ENCODE results near the gene TEX13D.

The TEX13D gene

DNA sequence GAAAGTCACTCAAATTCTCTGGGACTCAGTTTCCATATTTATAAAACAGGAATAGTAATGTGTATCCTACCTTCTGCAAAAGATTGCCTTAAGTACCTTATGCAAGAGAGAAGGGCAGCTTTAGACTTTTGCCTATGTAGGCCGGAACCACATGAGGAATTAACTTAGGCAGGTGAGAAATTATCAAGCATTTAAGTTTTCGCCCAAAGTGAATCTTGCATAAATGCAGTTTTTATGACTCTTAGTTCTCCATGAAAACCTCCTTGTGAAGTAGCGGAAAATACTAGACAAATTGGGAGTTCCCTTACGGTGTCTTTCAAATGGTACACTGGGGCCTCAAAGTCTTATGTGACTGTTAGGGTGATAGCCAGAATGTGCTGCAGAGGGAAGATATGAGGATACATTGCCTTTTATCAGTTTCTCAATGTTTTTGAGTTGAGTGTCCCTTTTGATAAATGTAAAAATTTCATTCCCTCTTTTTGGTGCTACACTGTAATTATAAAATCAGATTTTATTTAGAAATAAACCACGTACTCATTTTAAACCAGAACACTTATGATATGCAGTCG, 16.5 kb downstream of the TEX13D start:
- DNase-seq (ENCODE audit: low read depth) = no peak

GRCh38 chrX:124354648-124355047, 22.2 kb downstream of the TEX13D start:
- no peak for DNase-seq (ENCODE audit: low read depth)

DNA sequence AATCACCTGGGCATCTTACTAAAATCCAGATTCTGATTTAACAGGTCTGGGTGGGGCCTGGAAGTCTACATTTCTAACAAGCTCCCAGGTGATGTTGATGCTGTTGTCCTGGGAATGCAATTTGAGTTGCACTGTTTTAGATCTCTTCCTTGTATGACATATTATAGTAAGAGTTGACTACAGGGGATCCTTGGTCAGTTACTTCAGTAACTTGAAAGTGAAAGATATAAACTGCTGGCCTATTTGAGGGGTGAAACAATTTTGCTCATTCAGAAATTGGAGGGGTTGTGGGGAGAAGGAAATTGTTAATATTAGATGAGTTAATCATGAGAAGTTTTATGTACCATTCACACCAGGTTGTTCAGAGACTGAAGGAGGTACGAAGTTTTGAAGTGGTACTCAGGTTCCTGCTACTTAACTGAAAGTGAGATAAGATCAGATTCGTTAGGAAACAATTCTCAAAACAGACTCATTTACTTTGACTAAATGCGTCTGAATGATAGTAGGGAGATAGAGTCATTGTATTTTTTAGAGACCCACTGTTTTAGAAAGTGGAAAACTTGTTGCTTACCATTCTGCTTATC, 26.4 kb downstream of the TEX13D start:
- no peak for DNase-seq (ENCODE audit: low read depth)

DNA sequence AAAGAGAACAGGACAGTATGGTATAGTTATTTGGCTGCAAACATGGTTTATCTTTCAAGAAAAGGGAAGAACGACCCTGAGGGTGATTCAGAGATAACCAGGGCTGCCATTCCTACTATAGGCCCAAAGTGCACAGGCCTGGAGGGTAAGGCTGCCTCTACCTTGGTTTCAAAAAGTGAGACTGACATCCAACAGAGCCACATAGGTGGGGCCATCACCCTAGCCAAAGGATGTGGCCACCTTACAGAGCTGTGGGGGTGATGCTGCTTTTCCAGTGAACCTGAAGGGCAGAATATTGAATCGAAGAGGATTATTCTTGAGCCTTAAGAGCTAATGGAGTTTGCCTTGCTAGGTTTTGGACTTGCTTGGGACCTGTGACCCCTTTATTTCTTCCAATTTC, 29.6 kb downstream of the TEX13D start:
- DNase-seq (ENCODE audit: low read depth) = no peak

GRCh38 chrX:124362761-124363160, 30.3 kb downstream of the TEX13D start:
- no peak for DNase-seq (ENCODE audit: low read depth)

DNA sequence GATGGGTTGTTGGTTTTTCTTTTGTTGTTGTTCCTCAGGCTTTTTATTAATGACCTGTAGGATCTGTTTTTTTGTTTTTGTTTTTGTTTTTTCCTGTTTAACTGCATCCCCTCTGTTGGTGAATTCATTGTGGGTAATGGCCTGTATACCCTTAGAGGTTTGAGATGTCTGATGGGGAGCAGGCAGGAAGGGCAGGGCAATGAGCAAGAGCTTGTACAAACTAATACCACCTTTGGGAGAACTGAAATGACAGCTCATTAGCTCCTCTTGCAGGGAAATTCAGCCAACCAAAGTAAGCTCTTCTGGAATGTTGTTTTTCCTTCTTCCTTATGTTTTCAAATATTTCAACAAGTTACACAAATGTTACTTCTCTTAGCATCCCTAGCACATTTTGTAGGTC, 37.3 kb downstream of the TEX13D start:
- no peak for DNase-seq (ENCODE audit: low read depth)

DNA sequence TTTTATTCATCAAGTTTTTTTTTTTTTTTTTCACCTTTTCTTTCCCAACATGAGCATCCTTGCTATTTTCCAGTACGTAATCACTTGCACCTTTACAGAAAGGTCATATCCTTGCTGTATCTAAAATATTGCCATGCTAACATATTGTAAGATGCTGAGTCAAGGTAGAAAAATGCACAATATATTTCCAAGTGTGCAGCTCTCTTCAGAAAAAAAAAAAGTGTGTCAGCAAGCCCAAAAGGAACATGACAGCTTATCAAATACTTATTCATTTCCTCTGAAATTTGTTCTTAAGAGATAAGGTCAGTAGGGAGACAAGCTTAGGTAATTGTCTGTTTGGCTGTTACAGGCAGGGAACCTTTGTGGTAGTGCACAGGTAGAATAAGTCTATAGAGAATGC, 40.9 kb downstream of the TEX13D start:
- DNase-seq (ENCODE audit: low read depth) = no peak

DNA sequence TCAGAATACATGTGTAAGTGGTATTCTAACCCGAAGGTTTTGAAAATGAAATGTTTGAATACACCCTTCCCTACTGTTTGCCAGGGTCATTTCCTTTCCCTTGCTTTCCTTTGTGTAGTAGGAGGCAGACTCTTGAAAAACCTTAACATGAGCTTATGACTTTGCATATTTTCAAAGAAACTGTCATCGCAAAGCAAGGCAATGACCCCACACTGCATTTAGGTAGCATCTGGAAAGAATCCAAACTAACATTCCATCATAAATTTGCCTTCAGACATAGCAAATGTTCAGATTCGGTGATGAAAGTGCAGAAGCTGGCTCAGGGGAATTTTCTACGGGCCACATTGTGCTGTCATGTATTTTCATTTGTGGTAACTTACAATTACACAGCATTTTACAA, 46.2 kb downstream of the TEX13D start:
- no peak for DNase-seq (ENCODE audit: low read depth)

DNA sequence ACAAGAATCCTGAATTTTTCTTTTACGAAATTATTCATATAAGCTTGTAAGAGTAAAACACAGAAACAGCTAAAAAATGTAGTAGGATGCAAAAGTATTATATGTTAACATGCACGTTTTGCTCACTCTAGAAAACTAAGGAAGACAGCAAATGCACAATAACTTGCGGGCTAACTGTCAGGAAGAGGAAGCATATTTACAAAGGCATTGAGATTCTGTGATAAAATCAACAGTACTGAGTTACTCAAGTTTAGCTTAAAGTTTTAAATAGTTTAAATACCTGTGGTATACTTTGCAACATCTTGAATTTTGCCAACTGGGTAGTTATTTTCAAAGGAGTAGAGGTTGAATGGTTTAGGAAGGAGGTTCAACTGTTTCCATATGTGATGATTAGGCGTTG, 50.9 kb downstream of the TEX13D start:
- no peak for DNase-seq (ENCODE audit: low read depth)

GRCh38 chrX:124386401-124386800, 53.9 kb downstream of the TEX13D start:
- no peak for DNase-seq (ENCODE audit: low read depth)
